Ecto neural progenitor cell (in vitro differentiated cells): ENCODE data around the gene PPP1R1A.
A peak's percentile ranks its signal among the peaks of the same experiment; 100 is the strongest.

ENCODE experiments used
- DNase-seq: peaks from one replicate; pipeline ENCODE4 v3.0.0-alpha.2; 2018; ENCODE audit warnings: low spot score

The PPP1R1A gene

GRCh38 chr12:54571193-54572188, 17.0 kb downstream of the PPP1R1A start:
- peak; percentile 69 for DNase-seq

GRCh38 chr12:54569995-54570528, 18.4 kb downstream of the PPP1R1A start:
- DNase-seq = no peak

- DNase-seq = no peak
Observed at GRCh38 chr12:54569072-54569471, 19.4 kb downstream of the PPP1R1A start.

GRCh38 chr12:54566792-54567191, 21.7 kb downstream of the PPP1R1A start:
- DNase-seq = no peak

- DNase-seq = peak; percentile 74
Observed at GRCh38 chr12:54565986-54566544, 22.4 kb downstream of the PPP1R1A start.

GRCh38 chr12:54565310-54565985, 23.0 kb downstream of the PPP1R1A start:
- DNase-seq = no peak

- no peak for DNase-seq
Observed at GRCh38 chr12:54564768-54565167, 23.7 kb downstream of the PPP1R1A start.

GRCh38 chr12:54563787-54564186, 24.7 kb downstream of the PPP1R1A start:
- DNase-seq = no peak

GRCh38 chr12:54562750-54563356, 25.6 kb downstream of the PPP1R1A start:
- no peak for DNase-seq

- DNase-seq = no peak
Observed at GRCh38 chr12:54561164-54561563, 27.3 kb downstream of the PPP1R1A start.

GRCh38 chr12:54560374-54560858, 28.0 kb downstream of the PPP1R1A start:
- DNase-seq = peak; percentile 95

GRCh38 chr12:54558759-54559158, 29.7 kb downstream of the PPP1R1A start:
- no peak for DNase-seq

- no peak for DNase-seq
Observed at GRCh38 chr12:54558311-54558710, 30.1 kb downstream of the PPP1R1A start.

- DNase-seq = no peak
Observed at GRCh38 chr12:54555670-54556257, 32.7 kb downstream of the PPP1R1A start.

- no peak for DNase-seq
Observed at GRCh38 chr12:54549774-54550451, 38.5 kb downstream of the PPP1R1A start.

GRCh38 chr12:54546511-54546910, 41.9 kb downstream of the PPP1R1A start:
- no peak for DNase-seq

- DNase-seq = no peak
Observed at GRCh38 chr12:54544743-54545142, 43.7 kb downstream of the PPP1R1A start.

GRCh38 chr12:54543526-54543925, 44.9 kb downstream of the PPP1R1A start:
- DNase-seq = no peak

GRCh38 chr12:54541751-54542290, 46.6 kb downstream of the PPP1R1A start:
- no peak for DNase-seq

- DNase-seq = no peak
Observed at GRCh38 chr12:54538136-54538700, 50.2 kb downstream of the PPP1R1A start.
